OCI-LY3 (cell line): ENCODE results near the gene SYT1.

Experiments
- CTCF ChIP-seq: fragments of 200-600, 300-600 bp; sonication (generic); IDR thresholded peaks from 2 replicates; pipeline ENCODE4 v1.5.1; 2014; ENCODE audit warnings: antibody characterized with exemption, low read length, low read depth
- EZH2phosphoT487 ChIP-seq: fragments of 200-600 bp; shearing (Covaris generic); IDR thresholded peaks from 2 replicates; pipeline ENCODE4 v1.6.1; 2018; ENCODE audit warnings: antibody characterized with exemption, mixed run types, low read depth

- no peak for TF ChIP-seq CTCF
- TF ChIP-seq EZH2phosphoT487, result no peak
These were observed 220.6 kb downstream of the SYT1 start for GRCh38 chr12:79085106-79085682.
